Hematopoietic multipotent progenitor cell treated with erythropoietin and hydrocortisone succinate and interleukin-3 and kit ligand, for 15 days (in vitro differentiated cells): ENCODE data around the gene LUC7L3.

Source experiments
- DNase-seq: peaks from one replicate; pipeline ENCODE4 v3.0.0-alpha.2; 2015; ENCODE audit warnings: low spot score

Gene LUC7L3

DNA sequence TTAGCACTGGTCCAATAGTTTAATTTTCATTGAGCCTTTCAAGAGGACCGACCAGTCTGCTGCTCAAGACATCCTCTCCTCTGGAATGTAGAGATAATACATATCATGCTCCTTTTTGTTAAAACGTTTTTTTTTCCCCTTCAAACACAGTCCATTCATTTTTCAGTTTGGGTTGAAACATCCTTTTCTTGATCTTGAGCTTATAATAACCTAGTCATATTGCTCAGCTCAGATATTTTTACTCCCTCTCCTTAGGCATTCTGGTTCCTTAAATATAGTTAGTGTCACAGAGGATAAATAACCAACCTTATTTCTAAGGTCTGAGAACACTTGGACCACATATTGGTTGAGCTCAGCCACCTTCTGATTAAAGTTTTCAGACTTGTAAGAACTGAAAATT, 35.1 kb downstream of the LUC7L3 start:
- no peak for DNase-seq

DNA sequence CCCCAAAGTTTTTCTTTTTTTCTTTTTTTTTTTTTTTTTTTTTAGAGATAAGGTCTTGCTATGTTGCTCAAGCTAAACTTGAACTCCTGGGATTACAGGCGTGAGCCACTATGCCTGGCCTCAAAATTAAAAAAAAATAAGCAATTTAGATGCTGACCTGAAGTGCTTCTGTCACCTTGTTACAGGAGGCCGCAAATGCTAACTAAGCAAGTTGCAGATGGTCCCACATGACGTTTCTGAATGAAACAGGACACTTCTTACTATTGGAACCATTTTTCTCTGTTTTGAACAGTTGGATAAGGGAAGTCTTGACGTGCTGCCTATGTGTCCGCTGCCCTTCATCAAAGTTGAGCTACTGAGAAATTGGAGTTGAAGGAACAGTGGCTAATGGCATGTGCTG, 39.1 kb downstream of the LUC7L3 start:
- no peak for DNase-seq

GRCh38 chr17:50758989-50759544, 39.7 kb downstream of the LUC7L3 start:
- DNase-seq, result no peak

DNA sequence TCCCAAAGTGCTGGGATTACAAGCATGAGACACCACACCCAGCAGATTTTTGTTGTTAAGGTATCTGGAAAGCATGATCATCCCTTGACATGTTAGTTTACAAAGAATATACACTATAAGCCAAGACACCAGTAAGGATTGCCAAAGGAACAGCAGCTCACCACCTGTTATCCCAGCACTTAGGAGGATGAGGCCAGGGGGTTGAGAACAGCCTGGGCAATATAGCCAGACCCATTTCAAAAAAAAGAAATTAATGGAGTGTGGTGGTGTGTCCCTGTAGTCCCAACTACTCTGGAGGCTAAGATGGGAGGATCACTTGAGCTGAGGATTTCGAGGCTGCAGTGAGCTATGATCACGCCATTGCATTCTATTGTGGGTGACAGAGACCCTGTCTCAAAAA, 42.8 kb downstream of the LUC7L3 start:
- no peak for DNase-seq

DNA sequence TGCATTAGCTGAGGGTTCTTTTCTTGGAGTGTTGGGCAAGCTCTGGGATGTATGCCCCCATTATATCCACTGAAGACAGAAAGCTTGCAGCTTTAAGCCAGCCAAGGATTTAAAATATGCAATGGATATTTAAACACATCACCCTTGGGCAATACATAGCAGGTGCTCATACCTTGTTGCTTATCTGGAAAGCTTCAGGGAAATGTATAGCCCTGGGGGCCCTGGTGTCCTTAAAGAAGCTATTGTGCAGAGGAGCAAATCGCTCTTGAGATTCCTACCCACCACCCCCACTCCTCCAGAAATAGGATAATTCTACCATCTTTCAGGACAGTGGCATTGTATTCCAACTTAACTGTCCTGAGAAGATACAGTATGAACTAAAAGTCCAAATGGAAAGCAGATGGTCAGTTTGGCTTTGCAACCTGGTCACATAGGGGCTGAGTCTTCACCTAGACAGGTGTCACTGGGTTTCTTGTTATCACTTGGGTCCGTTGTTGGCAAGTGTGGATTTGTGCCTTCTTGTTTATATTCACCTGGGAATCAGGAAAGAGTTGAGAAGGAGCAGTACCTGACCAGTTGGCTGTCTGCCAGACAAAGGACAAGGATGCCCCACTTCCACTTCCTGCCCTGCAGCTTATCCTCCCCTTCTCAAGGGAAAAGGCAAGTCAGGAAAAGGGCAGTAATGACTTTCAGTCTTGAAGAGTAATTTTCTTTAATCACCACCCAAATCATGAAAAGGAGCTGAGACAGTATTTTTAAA, 44.5 kb downstream of the LUC7L3 start:
- DNase-seq, result no peak

DNA sequence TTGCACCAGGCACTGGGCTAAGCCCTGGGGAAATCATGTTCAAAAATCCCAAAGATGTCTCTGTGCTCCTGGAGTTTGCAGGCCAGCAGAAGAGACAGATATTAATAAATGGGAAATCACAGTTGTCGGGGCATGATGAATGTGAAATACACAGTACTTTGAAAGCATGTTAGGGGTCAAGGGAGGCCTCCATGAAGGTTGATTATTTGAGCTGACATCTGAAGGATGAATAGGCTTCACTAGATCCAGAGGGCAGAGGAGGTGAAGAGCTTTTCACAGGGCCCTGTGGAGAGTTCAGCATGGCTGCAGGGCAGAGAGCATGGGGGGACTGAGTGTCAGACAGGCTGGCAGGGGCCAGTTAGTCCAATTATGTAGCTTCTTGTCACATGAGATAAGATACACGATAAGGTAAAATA, 45.3 kb downstream of the LUC7L3 start:
- no peak for DNase-seq

- DNase-seq, result no peak
Measured at GRCh38 chr17:50765454-50766221, 46.2 kb downstream of the LUC7L3 start.

GRCh38 chr17:50766222-50767023, 47.0 kb downstream of the LUC7L3 start:
- DNase-seq, result no peak

DNA sequence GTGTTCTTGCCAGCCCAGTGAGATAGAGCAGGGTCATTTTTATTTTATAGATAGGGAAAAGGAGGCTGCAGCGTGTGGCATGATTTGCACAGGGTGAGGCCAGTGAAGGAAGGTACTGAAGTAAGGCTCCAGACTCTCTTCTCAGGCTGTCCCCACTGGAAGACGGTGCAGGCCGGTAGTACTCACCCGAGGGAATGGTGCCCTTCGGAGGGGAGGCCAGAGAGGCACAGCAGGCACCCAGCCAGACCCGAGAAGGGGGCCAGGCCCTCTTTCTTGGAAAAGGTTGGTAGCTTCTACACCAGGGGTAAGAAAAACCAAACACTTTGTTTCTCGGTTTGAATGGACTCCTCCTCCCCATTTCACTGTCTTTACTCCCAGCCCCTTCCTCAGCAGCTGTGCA, 47.6 kb downstream of the LUC7L3 start:
- DNase-seq, result no peak

DNA sequence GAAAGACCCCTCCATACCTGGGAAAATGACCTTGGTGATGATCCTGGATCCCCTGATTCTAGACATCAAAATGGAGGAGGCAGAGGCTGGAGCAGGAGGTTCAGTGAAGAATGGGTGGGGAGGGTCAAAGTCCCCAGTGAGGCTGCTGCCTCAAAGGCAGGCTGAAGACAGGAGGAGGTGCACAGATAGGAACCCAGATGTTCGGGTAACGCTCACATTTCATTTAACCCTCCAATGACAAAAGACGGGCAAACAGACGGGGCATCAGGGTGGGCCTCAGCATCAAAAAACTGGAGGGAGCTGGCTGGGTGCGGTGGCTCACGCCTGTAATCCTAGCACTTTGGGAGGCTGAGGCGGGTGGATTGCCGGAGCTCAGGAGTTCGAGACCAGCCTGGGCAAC, 48.0 kb downstream of the LUC7L3 start, which contains the start of gene ANKRD40CL:
TSS of gene ANKRD40CL (minus strand) at position 73 of the 400 bp plus-strand sequence. CDS start 605 bp downstream, outside the sequence.
- DNase-seq, result no peak

GRCh38 chr17:50768346-50768761, 49.0 kb downstream of the LUC7L3 start:
- DNase-seq, result no peak

- DNase-seq, result no peak
Measured at GRCh38 chr17:50769884-50770283, 50.5 kb downstream of the LUC7L3 start.

DNA sequence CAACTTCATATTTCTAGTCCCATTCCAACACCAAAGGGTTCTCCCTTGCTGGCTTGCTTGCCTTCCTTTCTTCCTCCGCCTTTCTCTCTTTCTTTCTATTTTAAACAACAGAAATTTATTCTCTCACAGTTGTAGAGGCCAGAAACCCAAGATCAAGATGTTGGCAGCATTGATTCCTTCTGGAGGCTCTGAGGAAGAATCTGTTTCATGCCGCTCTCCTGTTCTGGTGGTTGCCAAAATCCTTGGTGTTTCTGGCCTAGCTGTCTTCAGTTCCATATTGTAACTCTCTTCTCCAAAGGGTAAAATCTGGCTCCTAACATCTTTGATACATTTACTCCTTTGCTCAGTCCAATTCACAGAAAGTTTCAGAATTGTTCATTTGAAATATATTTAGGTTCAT, 50.9 kb downstream of the LUC7L3 start:
- no peak for DNase-seq

DNA sequence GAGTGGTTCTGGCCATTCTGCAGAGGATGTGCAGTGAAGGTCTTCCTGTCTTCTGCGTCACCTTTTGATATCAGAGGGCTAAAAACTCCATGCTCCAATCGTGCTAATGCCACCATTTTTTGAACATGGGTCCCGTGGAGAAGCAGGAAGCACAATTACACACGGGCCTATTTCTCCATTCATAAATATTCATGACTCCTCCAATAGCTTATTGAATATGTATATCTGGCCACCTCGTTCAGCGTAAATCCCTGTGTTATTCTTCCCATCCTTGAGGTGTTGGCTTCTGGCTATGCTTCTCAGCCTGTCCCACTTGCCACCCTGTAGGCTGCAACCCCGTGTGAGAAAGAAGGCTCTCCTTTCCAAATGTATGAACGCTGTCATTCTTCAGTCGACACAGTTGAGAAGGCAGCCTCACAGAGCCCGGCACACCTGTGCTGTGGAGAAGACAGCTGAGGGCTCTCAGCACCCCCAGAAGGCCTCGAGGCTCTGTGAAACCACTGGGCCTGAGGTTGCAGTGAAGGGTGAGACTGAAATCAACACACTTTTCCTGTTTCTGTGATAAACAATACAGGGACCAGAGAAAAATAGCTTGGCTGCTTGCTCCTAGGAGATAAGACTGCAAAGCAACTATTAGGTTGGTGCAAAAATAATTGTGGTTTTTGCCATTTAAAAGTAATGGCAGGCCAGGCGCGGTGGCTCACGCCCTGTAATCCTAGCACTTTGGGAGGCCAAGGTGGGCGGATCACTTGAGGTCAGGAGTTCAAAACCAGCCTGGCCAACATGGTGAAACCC, 52.8 kb downstream of the LUC7L3 start:
- DNase-seq, result no peak

- DNase-seq, result no peak
Measured at GRCh38 chr17:50774225-50774803, 54.9 kb downstream of the LUC7L3 start.

DNA sequence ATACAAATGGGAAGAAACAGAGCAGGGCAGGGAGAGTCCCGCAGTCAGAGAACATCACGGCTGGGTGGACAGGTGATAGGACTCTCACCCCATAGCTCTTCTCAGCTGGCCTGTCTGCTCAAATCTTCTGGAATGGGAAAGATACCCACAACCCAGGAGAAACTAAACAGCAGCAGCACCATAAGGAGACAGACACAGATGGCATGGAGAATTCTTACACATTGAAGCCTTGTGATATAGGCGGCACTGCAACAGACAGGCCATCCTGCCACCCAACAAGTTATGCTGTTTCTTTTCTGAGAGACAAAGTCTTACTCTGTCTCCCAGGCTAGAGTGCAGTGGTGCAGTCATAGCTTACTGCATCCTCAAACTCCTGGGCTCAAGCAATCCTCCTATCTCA, 56.5 kb downstream of the LUC7L3 start:
- DNase-seq, result no peak

GRCh38 chr17:50778471-50778870, 59.1 kb downstream of the LUC7L3 start:
- DNase-seq, result no peak

GRCh38 chr17:50778988-50779387, 59.6 kb downstream of the LUC7L3 start:
- DNase-seq, result no peak

GRCh38 chr17:50779747-50780353, 60.4 kb downstream of the LUC7L3 start:
- DNase-seq, result no peak

GRCh38 chr17:50781167-50781566, 61.8 kb downstream of the LUC7L3 start:
- no peak for DNase-seq
